Heart left ventricle (tissue), 16 donors: ENCODE measurements around the gene HIPK2. TPM values are rescaled to one million over a fixed set of nuclear protein-coding genes. Genes with fewer than 3 reads are reported as not detected.

Experiments
- ATAC-seq, 4 donors: fragments of 200-7000 bp; cut with Tn5 transposase; one replicate each; pipeline ENCODE4 v1.9.1; 2020 to 2022; ENCODE audit warnings: moderate library complexity in 4 of 4, mild to moderate bottlenecking in 3 of 4, moderate number of reproducible peaks in 1 of 4
- DNase-seq, 5 donors: peaks; one replicate each; pipeline ENCODE4 v3.0.0-alpha.2; 2020
- H3K27ac ChIP-seq, 12 donors: fragments of 200-600 bp; sonication (generic) in 4 of 12; one replicate each; pipeline versions ENCODE4 v1.5.0 to v1.8.0; 2016 to 2022; ENCODE audit warnings: mild to moderate bottlenecking in 2 of 12
- H3K27me3 ChIP-seq, 9 donors: fragments of 200-600 bp; sonication (generic) in 2 of 9; one replicate each; pipeline versions ENCODE4 v1.5.1 to v1.8.0; 2016 to 2022; ENCODE audit warnings: mild to moderate bottlenecking in 3 of 9
- H3K36me3 ChIP-seq, 9 donors: fragments of 200-600 bp; sonication (generic) in 2 of 9; one replicate each; pipeline versions ENCODE4 v1.5.0 to v1.8.0; 2018 to 2022; ENCODE audit warnings: mild to moderate bottlenecking in 2 of 9
- H3K4me1 ChIP-seq, 12 donors: fragments of 200-600 bp; sonication (generic) in 4 of 12; one replicate each; pipeline versions ENCODE4 v1.5.0 to v1.8.0; 2016 to 2022; ENCODE audit warnings: mild to moderate bottlenecking in 3 of 12
- H3K4me3 ChIP-seq, 12 donors: fragments of 200-600 bp; sonication (generic) in 4 of 12; one replicate each; pipeline versions ENCODE4 v1.5.0 to v1.8.0; 2017 to 2022; ENCODE audit warnings: mild to moderate bottlenecking in 9 of 12, moderate library complexity in 4 of 12
- H3K9me3 ChIP-seq, 12 donors: fragments of 200-600 bp; sonication (generic) in 4 of 12; one replicate each; pipeline versions ENCODE4 v1.5.0 to v1.8.0; 2016 to 2022; ENCODE audit warnings: mild to moderate bottlenecking in 1 of 12
- POLR2A ChIP-seq, 2 donors: fragments of 450-650 bp; IDR thresholded peaks; one replicate each; pipeline ENCODE4 v1.6.1; 2017; ENCODE audit warnings: antibody characterized with exemption in 2 of 2, mild to moderate bottlenecking in 2 of 2, moderate library complexity in 2 of 2
- WGBS, 4 donors: extraction: QIAGEN DNeasy Blood & Tissue Kit in 2 of 4; methylation state at CpG; one replicate each; pipeline versions ENCODE4 v1.1.5 to v1.1.7; 2013 to 2018; 5-methylcytosine and 5-hydroxymethylcytosine counted together
- intact Hi-C, 10 donors: fragments of 100-400 bp; cut with DNase I; formaldehyde crosslinking; loops; one replicate each; pipeline versions ENCODE4 v1.11.1 to v1.14.2; 2022
- polyA plus RNA-seq, 2 donors: library from polyadenylated mRNA; stranded (reverse); fragments of 200-250 nt; gene quantifications; one replicate each; pipeline ENCODE4 v1.2.3, GENCODE V29; 2013
- total RNA-seq, 9 donors: library from RNA; depleted of rRNA in 2 of 9; stranded (reverse); fragments of >200 nt in 2 of 9; fragmentation: NEBNext Ultra II Directional in 3 of 9; extraction: Animal tissue kit (Norgen Biotek cat#: 25700) in 3 of 9; gene quantifications; one replicate each; pipeline versions ENCODE4 v1.1.0 to v1.2.4, GENCODE V29; 2016 to 2023
- TF ChIP-seq, protein P1 (sequence below), 12 donors: fragments of 200-600 bp; sonication (generic) in 4 of 12; IDR thresholded peaks; one replicate each; pipeline versions ENCODE4 v1.5.0 to v1.8.0; 2018 to 2022; ENCODE audit warnings: antibody characterized with exemption in 12 of 12, mild to moderate bottlenecking in 5 of 12
- donor health status: ischemic (EF 13 %, LVEDD 7.1; RV severe dilation, severe dysfunction).
- donor health status: healthy with polysubstance abuse.
- donor health status: DM: no; HTN: yes; CAD: no.
- donor health status: DM: no; HTN: no; CAD: no.
- donor health status: ischemic (EF 25% LVEDD 6.9; RV normal size, moderate dysfunction).
- donor health status: ischemic (EF 25% LVEDD 5.7; RV mildly dilated, moderate dysfunction).
- donor health status: healthy.
- donor health status: DM: yes; HTN: yes; CAD: no.
- donor health status: ischemic (EF 35%, LVEDD 5.7; RV mildly dilated, moderate dysfunction).
- donor health status: nonischemic (EF 11% LVEDD 7.7; RV severe dilation, severe dysfunction).
- donor health status: DM: yes; HTN: yes; CAD: no.
- donor health status: PGD.
- donor health status: ischemic (EF 29% LVEDD 5.4; RV normal size, mild dysfunction).
- donor health status: nonischemic (EF 23%, LVEDD 6.1; RV moderate dilation, normal function).

HIPK2 gene
- total and polyA plus RNA-seq, 11 donors, result 43.2 to 244 (median 143) TPM

DNA sequence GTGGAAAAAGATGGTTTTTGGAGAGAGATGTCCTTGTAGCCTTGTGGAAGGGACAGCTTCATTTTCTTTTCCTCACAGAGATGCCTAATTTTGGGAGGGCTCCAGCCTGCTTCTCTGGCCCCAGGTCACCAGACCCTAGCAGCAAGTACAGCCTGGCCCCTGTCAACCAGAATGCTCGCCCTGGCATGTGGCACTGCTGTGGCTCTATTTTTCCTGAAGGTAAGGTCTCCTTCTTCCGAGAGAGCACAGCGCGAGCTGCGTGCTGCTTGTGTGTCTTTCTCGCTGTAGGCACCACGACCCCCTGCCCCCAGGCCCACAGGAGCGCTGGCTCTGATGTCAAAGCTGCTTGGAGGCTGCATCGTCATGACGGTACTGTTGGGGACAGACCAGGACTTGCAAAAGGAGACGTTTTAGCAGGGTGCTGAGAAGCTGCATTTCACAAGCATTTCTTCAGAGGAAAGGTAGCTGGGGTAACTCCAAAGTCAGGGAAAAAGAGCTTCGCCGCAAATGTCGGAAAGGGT is 195.6 kb downstream of the HIPK2 start:
- no peak overlapping the region for H3K4me3 ChIP-seq
- H3K27me3 ChIP-seq, result no peaks in the 10 kb centered on the region
- no peaks in the 10 kb centered on the region for H3K9me3 ChIP-seq
- no peak for ATAC-seq
- DNase-seq, result no peak
- TF ChIP-seq, protein P1, sequence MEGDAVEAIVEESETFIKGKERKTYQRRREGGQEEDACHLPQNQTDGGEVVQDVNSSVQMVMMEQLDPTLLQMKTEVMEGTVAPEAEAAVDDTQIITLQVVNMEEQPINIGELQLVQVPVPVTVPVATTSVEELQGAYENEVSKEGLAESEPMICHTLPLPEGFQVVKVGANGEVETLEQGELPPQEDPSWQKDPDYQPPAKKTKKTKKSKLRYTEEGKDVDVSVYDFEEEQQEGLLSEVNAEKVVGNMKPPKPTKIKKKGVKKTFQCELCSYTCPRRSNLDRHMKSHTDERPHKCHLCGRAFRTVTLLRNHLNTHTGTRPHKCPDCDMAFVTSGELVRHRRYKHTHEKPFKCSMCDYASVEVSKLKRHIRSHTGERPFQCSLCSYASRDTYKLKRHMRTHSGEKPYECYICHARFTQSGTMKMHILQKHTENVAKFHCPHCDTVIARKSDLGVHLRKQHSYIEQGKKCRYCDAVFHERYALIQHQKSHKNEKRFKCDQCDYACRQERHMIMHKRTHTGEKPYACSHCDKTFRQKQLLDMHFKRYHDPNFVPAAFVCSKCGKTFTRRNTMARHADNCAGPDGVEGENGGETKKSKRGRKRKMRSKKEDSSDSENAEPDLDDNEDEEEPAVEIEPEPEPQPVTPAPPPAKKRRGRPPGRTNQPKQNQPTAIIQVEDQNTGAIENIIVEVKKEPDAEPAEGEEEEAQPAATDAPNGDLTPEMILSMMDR (IDR thresholded peaks at IDR 0.05), result no peak
- TF ChIP-seq POLR2A (IDR thresholded peaks at IDR 0.05), result no peak
- intact Hi-C loops, result no loop called here
- H3K4me1 ChIP-seq, result no peaks in the 10 kb centered on the region
- H3K27ac ChIP-seq, result no peak overlapping the region
- H3K36me3 ChIP-seq, result peaks cover 16 to 100% (median 95%) of the 10 kb centered on the region in 9 donors
- WGBS, 4 donors, result 87 to 95% (median 91%) methylated on average over 13 to 14 of the region's 14 CpGs

DNA sequence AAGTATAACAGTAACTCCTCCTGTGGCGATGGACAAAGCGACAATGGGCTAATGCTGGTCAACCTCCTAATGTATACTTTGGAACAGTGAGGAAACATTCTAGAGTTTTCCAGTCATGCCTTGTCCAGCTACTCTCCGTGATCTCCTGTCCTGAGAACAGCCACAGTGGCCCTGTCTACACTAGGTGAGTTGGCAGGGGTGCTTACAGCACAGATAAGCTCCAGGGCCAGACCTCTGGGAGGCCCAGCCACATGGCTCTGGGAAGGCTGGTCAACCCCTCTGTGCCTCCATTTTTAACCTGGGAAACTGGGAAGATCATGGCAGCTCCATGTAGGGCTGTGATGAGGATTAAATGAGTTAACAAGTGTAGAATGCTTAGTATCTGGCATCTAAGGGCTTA is 197.4 kb downstream of the HIPK2 start:
- intact Hi-C loops, result no loop called here
- no peaks in the 10 kb centered on the region for H3K9me3 ChIP-seq
- H3K4me1 ChIP-seq, result no peaks in the 10 kb centered on the region
- no peak overlapping the region for H3K4me3 ChIP-seq
- H3K27me3 ChIP-seq, result no peaks in the 10 kb centered on the region
- ATAC-seq (no peak), DNase-seq (no peak)
- H3K36me3 ChIP-seq, result peaks cover 14 to 94% (median 90%) of the 10 kb centered on the region in 9 donors
- TF ChIP-seq POLR2A (IDR thresholded peaks at IDR 0.05), result no peak
- TF ChIP-seq, protein P1 (IDR thresholded peaks at IDR 0.05), result no peak
- WGBS, 4 donors, result 94 to 98% (median 97%) methylated on average over 3 of the region's 3 CpGs
- H3K27ac ChIP-seq, result no peak overlapping the region

DNA sequence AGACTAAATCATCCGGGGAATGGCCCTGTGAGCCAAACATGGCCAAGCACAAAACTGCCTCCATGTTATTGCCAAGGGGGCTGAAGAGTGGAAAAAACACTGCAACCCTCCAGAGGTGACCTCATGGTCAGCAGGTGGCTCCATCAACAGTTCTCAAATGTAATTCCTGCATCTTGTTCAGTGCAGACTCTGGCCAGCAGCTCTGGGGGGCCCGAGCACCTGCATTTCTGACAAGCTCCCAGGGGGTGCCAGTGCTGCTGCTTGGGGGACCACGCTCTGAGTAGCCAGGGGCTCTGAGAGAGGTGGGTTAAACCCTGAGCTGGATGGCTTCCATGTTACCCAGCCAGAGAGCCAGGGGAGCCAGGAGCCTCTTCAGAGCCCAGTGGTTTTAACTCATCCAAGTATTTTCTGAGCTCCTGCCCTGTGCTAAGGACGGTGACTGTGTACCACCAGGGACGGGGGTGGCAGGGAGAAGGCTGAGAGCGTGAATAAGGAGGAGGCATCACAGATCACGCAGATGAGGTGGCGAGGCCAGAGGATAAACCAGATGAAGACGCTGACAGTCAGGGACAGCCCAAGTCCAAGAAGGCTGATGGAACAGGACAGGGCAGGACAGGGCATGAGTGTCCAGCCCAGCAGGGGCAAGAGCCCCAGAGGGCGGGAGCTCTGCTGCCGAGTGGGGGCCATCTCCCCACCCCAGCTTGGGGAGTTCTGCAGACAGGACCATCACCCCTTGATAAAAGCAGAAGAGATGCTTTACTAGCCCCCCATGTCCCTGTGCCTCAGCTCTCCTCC is 201.4 kb downstream of the HIPK2 start:
- WGBS, 4 donors, result 88 to 96% (median 93%) methylated on average over 10 to 11 of the region's 11 CpGs
- intact Hi-C loops, result no loop called here
- no peaks in the 10 kb centered on the region for H3K9me3 ChIP-seq
- TF ChIP-seq, protein P1 (IDR thresholded peaks at IDR 0.05), result no peak
- TF ChIP-seq POLR2A (IDR thresholded peaks at IDR 0.05), result no peak
- peaks cover 0 to 15% (median 3%) of the 10 kb centered on the region in 12 donors for H3K4me1 ChIP-seq
- DNase-seq (no peak), ATAC-seq (no peak)
- H3K36me3 ChIP-seq, result peaks cover under 1 to 92% (median 82%) of the 10 kb centered on the region in 9 donors
- no peak overlapping the region for H3K4me3 ChIP-seq
- H3K27ac ChIP-seq, result peak overlapping the region in 2 of 12 donors; percentile 37 to 85
- no peaks in the 10 kb centered on the region for H3K27me3 ChIP-seq

DNA sequence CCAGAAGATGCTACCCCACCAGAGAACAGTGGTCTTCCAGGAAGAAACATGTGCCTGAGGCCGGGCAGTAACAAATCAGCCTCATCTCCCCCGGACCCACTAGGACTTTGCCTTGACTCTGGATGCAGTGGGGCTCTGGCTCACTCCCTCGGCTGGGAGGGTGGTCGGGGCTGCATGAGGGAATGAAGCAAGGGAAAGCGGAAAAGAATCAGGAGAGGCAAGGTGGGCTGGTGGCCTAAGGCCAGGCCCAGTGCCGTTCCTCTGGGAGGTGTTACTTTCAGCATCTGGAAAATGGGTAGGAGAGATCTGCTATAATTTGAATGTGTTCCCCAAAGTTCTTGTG is 202.5 kb downstream of the HIPK2 start:
- Histone ChIP-seq H3K4me3 (no peak overlapping the region), H3K27me3 (no peaks in the 10 kb centered on the region), H3K27ac (peak overlapping the region in 10 of 12 donors; percentile 38 to 85 (median 72)), H3K4me1 (peaks cover 0 to 15% (median 3%) of the 10 kb centered on the region in 12 donors), H3K36me3 (peaks cover 0 to 89% (median 76%) of the 10 kb centered on the region in 9 donors), H3K9me3 (no peaks in the 10 kb centered on the region)
- 93 to 95% (median 94%) methylated on average over 6 of the region's 6 CpGs for WGBS, 4 donors
- intact Hi-C loops, result no loop called here
- ATAC-seq, result no peak
- TF ChIP-seq, protein P1 (IDR thresholded peaks at IDR 0.05), result no peak
- TF ChIP-seq POLR2A (IDR thresholded peaks at IDR 0.05), result no peak
- DNase-seq, result no peak
